HEK293T (cell line): ENCODE measurements around the gene SKIC2.

Experiments
- CTCF ChIA-PET: fragments of 350-600 bp; formaldehyde crosslinking; extraction: SDS; loops from one replicate; lab custom pipeline; 2021; ENCODE audit warnings: antibody characterized with exemption, inconsistent platforms; lab: Yijun Ruan, JAX
- POLR2A ChIA-PET: fragments of 350-600 bp; formaldehyde crosslinking; extraction: SDS; loops from one replicate; lab custom pipeline; 2020; ENCODE audit warnings: antibody characterized with exemption, inconsistent platforms; lab: Yijun Ruan, JAX
- DNase-seq: peaks from one replicate; pipeline ENCODE4 v3.0.0; 2012; ENCODE audit warnings: mixed read lengths; ENCODE audit errors: extremely low spot score
- ARNT ChIP-seq: fragments of 450-650 bp; IDR thresholded peaks from 2 replicates; pipeline ENCODE4 v1.6.1; 2017; ENCODE audit warnings: mild to moderate bottlenecking
- BHLHE40 ChIP-seq: fragments of 450-650 bp; IDR thresholded peaks from 2 replicates; pipeline ENCODE4 v1.6.1; 2016; ENCODE audit warnings: mild to moderate bottlenecking, moderate library complexity, borderline replicate concordance
- CTBP1 ChIP-seq: fragments of 450-650 bp; IDR thresholded peaks from 2 replicates; pipeline ENCODE4 v1.6.1; 2016; ENCODE audit warnings: borderline replicate concordance
- ELF4 ChIP-seq: fragments of 450-650 bp; IDR thresholded peaks from 2 replicates; pipeline ENCODE4 v1.6.1; 2017; ENCODE audit warnings: antibody characterized with exemption
- FOXA1 ChIP-seq: fragments of 450-650 bp; IDR thresholded peaks from 2 replicates; pipeline ENCODE4 v1.6.1; 2016; ENCODE audit warnings: mild to moderate bottlenecking
- FOXK2 ChIP-seq: fragments of 450-650 bp; IDR thresholded peaks from 2 replicates; pipeline ENCODE4 v1.6.1; 2016; ENCODE audit warnings: mild to moderate bottlenecking
- FOXM1 ChIP-seq: fragments of 450-650 bp; IDR thresholded peaks from 2 replicates; pipeline ENCODE4 v1.6.1; 2017; ENCODE audit warnings: mild to moderate bottlenecking, borderline replicate concordance
- HDGF ChIP-seq: fragments of 450-650 bp; IDR thresholded peaks from 2 replicates; pipeline ENCODE4 v1.6.1; 2017; ENCODE audit warnings: antibody characterized with exemption, borderline replicate concordance
- L3MBTL2 ChIP-seq: fragments of 450-650 bp; conservative IDR thresholded peaks from 2 replicates; pipeline ENCODE4 v1.6.1; 2016; ENCODE audit warnings: mild to moderate bottlenecking
- LEF1 ChIP-seq: fragments of 450-650 bp; IDR thresholded peaks from 2 replicates; pipeline ENCODE4 v1.6.1; 2017; ENCODE audit warnings: mild to moderate bottlenecking, borderline replicate concordance
- NFRKB ChIP-seq: fragments of 450-650 bp; IDR thresholded peaks from 2 replicates; pipeline ENCODE4 v1.6.1; 2016; ENCODE audit warnings: mild to moderate bottlenecking, moderate library complexity
- PKNOX1 ChIP-seq: fragments of 450-650 bp; IDR thresholded peaks from 2 replicates; pipeline ENCODE4 v1.6.1; 2016
- SP1 ChIP-seq: fragments of 450-650 bp; IDR thresholded peaks from 2 replicates; pipeline ENCODE4 v1.6.1; 2017
- SUZ12 ChIP-seq: fragments of 450-650 bp; IDR thresholded peaks from 2 replicates; pipeline ENCODE4 v1.6.1; 2016; ENCODE audit warnings: mild to moderate bottlenecking
- TARDBP ChIP-seq: fragments of 450-650 bp; IDR thresholded peaks from 2 replicates; pipeline ENCODE4 v1.6.1; 2016
- ZNF384 ChIP-seq: fragments of 450-650 bp; IDR thresholded peaks from 2 replicates; pipeline ENCODE4 v1.6.1; 2016

The SKIC2 gene

GRCh38 chr6:31945507-31946369, 13.2 kb upstream of the SKIC2 start, which contains the start of gene CFB:
Gene CFB (plus strand): TSS chr6:31946095. CDS start chr6:31946222, 127 bp downstream.
- DNase-seq, result no peak
- ChIA-PET POLR2A (no interaction called here), CTCF (interaction anchor here (0.6 kb wide), 1 partner anchor 23 kb away, joined by 3 read pairs; no protein-coding TSS in a partner anchor)
- no peak for TF ChIP-seq SP1
- TF ChIP-seq PKNOX1, result no peak
- no peak for TF ChIP-seq SUZ12
- TF ChIP-seq ARNT, result no peak
- TF ChIP-seq BHLHE40, result no peak
- no peak for TF ChIP-seq LEF1
- no peak for TF ChIP-seq TARDBP
- no peak for TF ChIP-seq NFRKB
- TF ChIP-seq ZNF384, result no peak
- TF ChIP-seq FOXA1, result no peak
- TF ChIP-seq HDGF, result no peak
- TF ChIP-seq L3MBTL2, result no peak
- no peak for TF ChIP-seq CTBP1
- no peak for TF ChIP-seq FOXK2
- TF ChIP-seq ELF4, result no peak
- TF ChIP-seq FOXM1, result no peak

GRCh38 chr6:31946370-31946885, 12.5 kb upstream of the SKIC2 start:
- TF ChIP-seq FOXA1 (no peak), SUZ12 (no peak), FOXM1 (no peak), BHLHE40 (no peak), TARDBP (no peak), ARNT (no peak), ZNF384 (no peak), SP1 (no peak), FOXK2 (no peak), ELF4 (no peak), PKNOX1 (no peak), CTBP1 (no peak), LEF1 (no peak), L3MBTL2 (no peak), HDGF (no peak)
- DNase-seq, result no peak
- ChIA-PET POLR2A (no interaction called here), CTCF (no interaction called here)

- ChIA-PET CTCF (no interaction called here), POLR2A (no interaction called here)
Observed at GRCh38 chr6:31947070-31947675, 11.8 kb upstream of the SKIC2 start.

GRCh38 chr6:31947864-31948263, 11.1 kb upstream of the SKIC2 start:
- TF ChIP-seq SP1 (no peak), NFRKB (no peak)
- no peak for DNase-seq
- ChIA-PET POLR2A (interaction anchor here (3.2 kb wide), 1 partner anchor 8 kb away, joined by 11 read pairs; no protein-coding TSS in a partner anchor), CTCF (interaction anchor here (0.6 kb wide), 1 partner anchor 11 kb away, joined by 3 read pairs; no protein-coding TSS in a partner anchor)

More at GRCh38 chr6:31947070-31947675, 11.8 kb upstream of the SKIC2 start:
- DNase-seq, result no peak
- TF ChIP-seq ARNT (no peak), ELF4 (no peak), TARDBP (no peak), L3MBTL2 (no peak), LEF1 (no peak), SUZ12 (no peak), FOXM1 (no peak), SP1 (no peak), HDGF (no peak), CTBP1 (no peak), BHLHE40 (no peak)

GRCh38 chr6:31948306-31948705, 10.7 kb upstream of the SKIC2 start:
- ChIA-PET CTCF (interaction anchor here (0.6 kb wide), 1 partner anchor 11 kb away, joined by 3 read pairs; no protein-coding TSS in a partner anchor), POLR2A (interaction anchor here (1.1 to 3.2 kb wide), 2 partner anchors 8 to 10 kb away, joined by 3 to 11 read pairs; no protein-coding TSS in a partner anchor)
- no peak for DNase-seq
- no peak for TF ChIP-seq FOXA1
- TF ChIP-seq SP1, result no peak
- no peak for TF ChIP-seq FOXK2
- TF ChIP-seq LEF1, result no peak
- TF ChIP-seq ELF4, result no peak
- no peak for TF ChIP-seq PKNOX1
- no peak for TF ChIP-seq BHLHE40
- no peak for TF ChIP-seq ARNT
- TF ChIP-seq FOXM1, result no peak
- no peak for TF ChIP-seq SUZ12
- no peak for TF ChIP-seq L3MBTL2
- TF ChIP-seq CTBP1, result no peak
- TF ChIP-seq NFRKB, result no peak
- no peak for TF ChIP-seq ZNF384
- TF ChIP-seq HDGF, result no peak
- TF ChIP-seq TARDBP, result no peak
